ENCODE measurements around the gene SP140L.

SP140L gene

DNA sequence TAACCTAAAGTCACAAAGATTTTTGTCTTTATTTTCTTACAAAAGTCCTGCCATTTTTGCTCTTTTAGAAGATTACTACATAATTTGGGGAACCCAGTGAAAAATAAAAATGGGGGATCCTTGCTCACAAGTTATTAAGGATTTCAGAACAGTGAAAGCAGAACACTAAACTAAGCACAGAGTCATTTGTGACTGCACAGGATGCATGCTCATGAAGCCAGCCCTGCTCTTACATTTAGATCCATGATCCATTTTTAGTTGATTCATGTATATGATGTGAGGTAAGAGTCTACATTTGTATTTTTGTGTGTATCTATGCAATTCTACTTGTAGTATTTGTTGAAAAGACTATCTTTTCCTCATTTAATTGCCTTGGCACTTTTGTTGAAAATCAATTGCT is 21.8 kb downstream of the SP140L start:
- H3K4me3 ChIP-seq (ENCODE audit: low read depth, low read length), result no peak overlapping the region
- no peak for DNase-seq (ENCODE audit: low read depth)
- TF ChIP-seq, protein P1, sequence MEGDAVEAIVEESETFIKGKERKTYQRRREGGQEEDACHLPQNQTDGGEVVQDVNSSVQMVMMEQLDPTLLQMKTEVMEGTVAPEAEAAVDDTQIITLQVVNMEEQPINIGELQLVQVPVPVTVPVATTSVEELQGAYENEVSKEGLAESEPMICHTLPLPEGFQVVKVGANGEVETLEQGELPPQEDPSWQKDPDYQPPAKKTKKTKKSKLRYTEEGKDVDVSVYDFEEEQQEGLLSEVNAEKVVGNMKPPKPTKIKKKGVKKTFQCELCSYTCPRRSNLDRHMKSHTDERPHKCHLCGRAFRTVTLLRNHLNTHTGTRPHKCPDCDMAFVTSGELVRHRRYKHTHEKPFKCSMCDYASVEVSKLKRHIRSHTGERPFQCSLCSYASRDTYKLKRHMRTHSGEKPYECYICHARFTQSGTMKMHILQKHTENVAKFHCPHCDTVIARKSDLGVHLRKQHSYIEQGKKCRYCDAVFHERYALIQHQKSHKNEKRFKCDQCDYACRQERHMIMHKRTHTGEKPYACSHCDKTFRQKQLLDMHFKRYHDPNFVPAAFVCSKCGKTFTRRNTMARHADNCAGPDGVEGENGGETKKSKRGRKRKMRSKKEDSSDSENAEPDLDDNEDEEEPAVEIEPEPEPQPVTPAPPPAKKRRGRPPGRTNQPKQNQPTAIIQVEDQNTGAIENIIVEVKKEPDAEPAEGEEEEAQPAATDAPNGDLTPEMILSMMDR (IDR thresholded peaks at IDR 0.05; ENCODE audit: control insufficient read depth, extremely low read depth, insufficient read depth), result no peak

DNA sequence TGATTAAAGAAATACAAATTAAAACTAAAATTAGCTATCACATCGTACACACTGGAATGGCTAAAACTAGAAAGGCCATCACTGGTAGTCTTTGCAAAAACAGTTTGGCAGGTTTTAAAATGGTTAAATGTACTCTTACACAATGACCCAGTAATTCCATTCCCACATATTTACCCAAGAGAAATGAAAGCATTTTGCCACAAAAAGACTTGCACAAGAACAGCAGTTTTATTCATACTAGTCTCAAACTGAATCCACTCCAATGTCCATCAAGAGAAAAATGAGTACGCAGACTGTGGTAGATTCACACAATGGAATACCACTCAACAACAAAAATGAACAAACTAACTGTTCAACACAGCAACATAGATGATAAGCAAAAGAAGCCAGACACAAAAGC is 29.1 kb downstream of the SP140L start:
- no peak for DNase-seq (ENCODE audit: low read depth)
- no peak overlapping the region for H3K4me3 ChIP-seq (ENCODE audit: low read depth, low read length)
- TF ChIP-seq, protein P1 (IDR thresholded peaks at IDR 0.05; ENCODE audit: control insufficient read depth, extremely low read depth, insufficient read depth), result no peak

DNA sequence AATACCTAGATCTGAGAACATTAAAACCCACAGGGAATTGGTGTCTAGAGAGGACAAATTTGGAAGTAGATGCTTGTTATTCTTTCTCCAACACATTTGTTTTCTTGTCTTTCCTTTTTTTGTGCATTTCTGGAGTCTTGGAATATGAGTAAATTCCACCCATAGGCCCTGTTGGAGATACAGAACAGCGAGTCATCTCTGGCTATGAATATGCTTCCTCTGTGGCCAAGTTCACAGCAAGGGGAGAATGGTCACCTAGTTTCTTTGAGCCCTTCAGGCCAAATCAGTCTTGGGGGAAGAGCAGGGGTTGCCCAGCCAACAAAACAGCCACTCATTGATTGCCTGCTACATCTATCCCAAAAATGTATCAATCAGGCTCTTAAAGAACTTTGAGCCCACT is 31.3 kb downstream of the SP140L start:
- DNase-seq (ENCODE audit: low read depth), result no peak
- no peak overlapping the region for H3K4me3 ChIP-seq (ENCODE audit: low read depth, low read length)
- TF ChIP-seq, protein P1 (IDR thresholded peaks at IDR 0.05; ENCODE audit: control insufficient read depth, extremely low read depth, insufficient read depth), result no peak

DNA sequence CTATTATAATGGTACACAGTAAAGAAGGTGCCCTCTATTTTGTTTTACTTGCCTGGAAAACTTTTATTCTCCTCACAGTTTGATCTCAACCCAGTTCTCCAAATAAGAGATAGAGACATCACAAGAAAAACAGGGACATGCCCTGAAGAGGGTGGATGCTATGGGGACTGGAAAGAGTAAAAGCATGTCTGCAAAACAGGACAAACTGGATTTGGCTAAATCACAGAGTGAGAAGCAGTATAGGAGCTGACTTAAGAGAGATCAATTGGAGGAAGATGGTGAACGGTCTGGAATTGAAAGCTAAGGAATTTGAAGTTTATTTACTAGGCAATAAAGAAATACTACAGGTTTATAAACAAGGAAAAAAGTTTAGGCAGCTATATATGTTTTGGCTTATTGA is 33.0 kb downstream of the SP140L start:
- H3K4me3 ChIP-seq (ENCODE audit: low read depth, low read length), result no peak overlapping the region
- TF ChIP-seq, protein P1 (IDR thresholded peaks at IDR 0.05; ENCODE audit: control insufficient read depth, extremely low read depth, insufficient read depth), result no peak
- peak; percentile 23 for DNase-seq (ENCODE audit: low read depth)

DNA sequence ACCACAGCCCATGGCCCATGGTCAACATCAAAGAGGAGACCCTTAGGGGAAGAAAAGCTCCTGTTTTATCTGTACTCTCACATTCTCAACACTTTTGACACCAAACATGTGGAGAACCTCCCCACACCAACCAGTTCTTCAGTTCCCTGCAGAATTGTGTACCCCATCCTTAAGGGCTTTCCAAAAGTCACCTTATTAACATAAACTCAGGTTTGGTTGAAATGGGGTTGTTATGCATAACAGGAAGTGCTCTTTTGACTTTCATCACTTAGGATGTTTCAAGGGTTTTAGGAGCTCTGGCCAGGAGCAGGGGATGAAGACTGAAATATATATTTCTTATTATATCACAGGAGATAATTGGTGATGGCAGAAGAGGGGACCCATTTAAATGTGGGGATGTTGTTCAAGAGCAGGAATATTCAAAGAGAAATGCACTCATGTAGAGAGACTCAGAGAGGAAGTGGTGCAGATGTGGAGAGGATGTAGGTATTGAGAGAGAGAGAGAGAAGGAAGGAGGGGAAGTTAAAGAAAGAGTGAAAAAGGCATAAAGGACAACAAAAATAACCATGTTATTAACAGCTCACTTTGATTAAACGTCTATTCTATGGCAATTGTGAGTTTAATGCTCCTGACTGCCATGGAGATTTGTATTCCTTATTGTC is 35.2 kb downstream of the SP140L start:
- no peak for DNase-seq (ENCODE audit: low read depth)
- TF ChIP-seq, protein P1 (IDR thresholded peaks at IDR 0.05; ENCODE audit: control insufficient read depth, extremely low read depth, insufficient read depth), result no peak
- H3K4me3 ChIP-seq (ENCODE audit: low read depth, low read length), result no peak overlapping the region

DNA sequence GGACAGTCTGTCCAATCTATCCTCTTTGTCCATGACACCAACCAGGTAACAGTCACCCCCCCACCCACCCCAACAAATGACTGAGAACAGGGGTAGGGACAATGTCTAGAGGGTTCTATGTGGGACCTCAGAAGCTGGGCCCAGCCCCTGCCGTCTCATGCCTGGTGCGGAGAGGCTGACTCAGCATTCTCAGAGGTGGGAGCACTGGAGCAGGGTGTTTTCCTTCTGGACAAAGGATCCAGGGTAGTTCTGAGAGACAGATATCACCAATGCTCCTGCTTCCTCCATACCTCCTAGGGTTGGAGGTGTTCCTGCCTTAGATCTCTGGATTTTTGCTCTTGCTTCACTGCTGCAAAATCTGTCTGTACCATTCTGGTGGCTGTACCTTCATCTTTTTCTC is 55.1 kb downstream of the SP140L start:
- H3K4me3 ChIP-seq (ENCODE audit: low read depth, low read length), result no peak overlapping the region
- DNase-seq (ENCODE audit: low read depth), result no peak
- TF ChIP-seq, protein P1 (IDR thresholded peaks at IDR 0.05; ENCODE audit: control insufficient read depth, extremely low read depth, insufficient read depth), result no peak

DNA sequence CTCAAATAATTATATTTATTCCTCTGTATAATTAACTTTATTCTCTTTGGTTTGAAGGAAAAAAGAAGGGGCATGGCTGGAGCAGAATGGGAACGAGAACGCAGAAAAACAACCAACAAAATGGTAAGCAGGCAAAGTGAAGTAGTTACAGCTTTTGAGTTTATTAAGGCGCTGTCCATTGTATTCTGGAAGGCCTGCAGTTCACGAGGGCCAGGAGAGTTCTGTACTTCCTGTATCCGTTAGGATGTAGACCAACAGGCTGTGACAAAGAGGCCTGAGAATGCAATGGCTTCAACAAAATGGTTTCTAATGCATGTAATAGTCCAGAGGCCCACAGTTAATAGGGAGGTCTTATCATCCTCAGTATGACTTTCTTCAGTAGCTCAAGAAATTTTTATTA is 56.5 kb downstream of the SP140L start:
- H3K4me3 ChIP-seq (ENCODE audit: low read depth, low read length), result no peak overlapping the region
- TF ChIP-seq, protein P1 (IDR thresholded peaks at IDR 0.05; ENCODE audit: control insufficient read depth, extremely low read depth, insufficient read depth), result no peak
- DNase-seq (ENCODE audit: low read depth), result no peak
